Activated CD4-positive, alpha-beta T cell treated with anti-CD3 and anti-CD28 coated beads for 36 hours (primary cell): ENCODE data around the gene RGS3. TPM values are rescaled to one million over a fixed set of nuclear protein-coding genes. Genes with fewer than 3 reads are reported as not detected.

Source experiments
- ATAC-seq: fragments of 200-7000 bp; cut with Tn5 transposase; one replicate; pipeline ENCODE4 v1.10.0; 2021; ENCODE audit warnings: mild to moderate bottlenecking, moderate library complexity
- CTCF ChIA-PET: fragments of 350-600 bp; sonication (Branson Sonifier 250); formaldehyde crosslinking; loops from one replicate; lab custom pipeline; 2021; ENCODE audit warnings: antibody characterized with exemption; lab: Charles Lee
- POLR2A ChIA-PET: fragments of 350-600 bp; sonication (Branson Sonifier 250); formaldehyde crosslinking; loops from one replicate; lab custom pipeline; 2021; ENCODE audit warnings: antibody characterized with exemption, inconsistent platforms; lab: Charles Lee
- DNase-seq: peaks from one replicate; pipeline ENCODE4 v3.0.0-alpha.2; 2020
- H3K27ac Mint-ChIP-seq: one replicate; pipeline ENCODE4 v1.8.0; 2021; ENCODE audit warnings: mixed read lengths
- H3K27me3 Mint-ChIP-seq: one replicate; pipeline ENCODE4 v1.8.0; 2021; ENCODE audit warnings: mixed read lengths
- H3K36me3 Mint-ChIP-seq: one replicate; pipeline ENCODE4 v1.8.0; 2021; ENCODE audit warnings: low read depth, mixed read lengths
- H3K4me1 Mint-ChIP-seq: one replicate; pipeline ENCODE4 v1.8.0; 2021; ENCODE audit warnings: mixed read lengths
- H3K4me3 Mint-ChIP-seq: one replicate; pipeline ENCODE4 v1.8.0; 2021; ENCODE audit warnings: mild to moderate bottlenecking, moderate library complexity, mixed read lengths
- H3K9me3 Mint-ChIP-seq: one replicate; pipeline ENCODE4 v1.8.0; 2021; ENCODE audit warnings: low read depth, mixed read lengths
- intact Hi-C, 2 experiments: fragments of 100-400 bp; cut with DNase I in 1 of 2; cut with micrococcal nuclease in 1 of 2; formaldehyde crosslinking; loops; one replicate each; pipeline versions ENCODE4 v1.14.2 to v1.15.1; 2022 to 2024; cut with DNase I, micrococcal nuclease
- total RNA-seq, 2 experiments: library from RNA; stranded (reverse); gene quantifications; one replicate each; pipeline ENCODE4 v1.2.3, GENCODE V29; 2021

RGS3 gene
- total RNA-seq, 2 experiments from 2014 or later, result 55.9 to 62.2 TPM

DNA sequence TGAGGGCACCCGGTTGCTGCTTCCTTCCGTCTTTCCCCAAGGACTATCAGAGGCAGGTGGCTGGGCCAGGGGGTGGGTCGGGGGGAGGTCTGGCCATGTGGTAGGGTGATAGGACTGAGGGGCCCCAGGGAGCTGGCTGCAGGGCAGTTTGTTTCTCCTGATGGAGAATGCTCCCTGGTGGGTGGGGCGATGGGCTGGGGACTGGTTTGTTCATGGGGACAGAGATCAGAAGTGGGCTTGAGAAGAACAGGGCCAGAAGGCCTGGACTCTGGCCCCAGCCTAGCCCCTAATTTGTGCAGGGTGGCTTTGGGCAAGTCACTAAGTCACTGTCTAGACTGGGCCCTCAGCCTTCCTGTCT lies 117.4 kb downstream of the RGS3 start:
- Mint-ChIP-seq H3K4me3 (peak overlapping the region; percentile 81), H3K36me3 (peaks cover 43% of the 10 kb centered on the region), H3K4me1 (peaks cover 85% of the 10 kb centered on the region), H3K27me3 (no peaks in the 10 kb centered on the region), H3K9me3 (no peaks in the 10 kb centered on the region), H3K27ac (peak overlapping the region; percentile 86)
- intact Hi-C loops, result loop anchor here (1.0 to 5.0 kb wide), 6 partner anchors 24 to 359 kb away; partner anchors contain the start of genes CDC26 (in 2 of the 2), FKBP15 (in 2 of the 2), PRPF4 (in 2 of the 2) and SLC31A1 (in 2 of the 2)
- POLR2A ChIA-PET, result no interaction called here
- ATAC-seq (no peak), DNase-seq (no peak)
- CTCF ChIA-PET, result interaction anchor here (0.9 to 15.9 kb wide), 5 partner anchors 64 to 307 kb away, joined by 3 to 502 read pairs (median 7); no protein-coding TSS in a partner anchor

DNA sequence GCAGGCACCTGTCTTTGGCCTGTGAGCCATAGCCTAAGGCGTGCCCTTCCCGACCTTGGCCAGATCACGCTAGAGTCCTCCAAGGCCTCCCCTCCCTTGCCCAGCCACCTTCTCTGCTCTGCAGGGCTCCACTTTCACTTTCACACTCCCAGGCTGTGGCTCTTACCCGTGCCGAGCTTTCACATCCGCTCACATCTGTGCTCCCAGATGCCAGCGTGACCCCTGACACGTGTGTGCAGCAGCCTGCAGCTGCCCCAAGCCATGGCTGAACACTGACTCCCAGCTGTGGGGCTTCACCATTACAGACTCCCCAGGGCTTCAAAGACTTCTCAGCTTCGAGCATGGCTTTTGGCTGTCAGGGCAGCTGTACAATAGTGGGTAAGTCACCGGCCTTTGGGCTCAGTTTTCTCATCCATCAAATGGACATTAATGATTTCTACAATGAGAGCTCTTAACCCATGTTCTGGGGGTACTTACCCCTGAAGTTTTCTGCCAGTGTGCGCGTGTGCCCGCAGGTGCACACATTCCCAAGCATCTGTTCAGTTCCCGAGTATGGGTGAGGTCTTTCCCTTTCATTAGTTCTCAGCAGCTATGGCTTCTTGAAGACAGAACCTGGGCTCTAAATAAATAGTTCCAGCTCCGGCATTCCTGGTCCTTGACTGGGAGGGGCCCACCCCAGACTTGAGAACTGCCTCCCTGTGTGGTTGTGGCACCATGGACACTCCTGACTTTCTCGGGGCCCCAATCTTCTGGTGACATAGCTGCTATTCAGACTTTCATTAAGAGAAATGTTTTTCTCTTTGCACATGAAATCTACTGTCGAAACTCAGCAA lies 118.6 kb downstream of the RGS3 start:
- peaks cover 51% of the 10 kb centered on the region for H3K36me3 Mint-ChIP-seq
- H3K27me3 Mint-ChIP-seq, result no peaks in the 10 kb centered on the region
- H3K4me3 Mint-ChIP-seq, result peak overlapping the region; percentile 81
- peaks cover 94% of the 10 kb centered on the region for H3K4me1 Mint-ChIP-seq
- intact Hi-C loops, result loop anchor here (1.0 to 5.0 kb wide), 7 partner anchors 25 to 360 kb away; partner anchors contain the start of genes C9orf43 (in 2 of the 2), CDC26 (in 2 of the 2), FKBP15 (in 2 of the 2) and POLE3 (in 2 of the 2)
- no peaks in the 10 kb centered on the region for H3K9me3 Mint-ChIP-seq
- ChIA-PET CTCF (interaction anchor here (0.6 to 15.9 kb wide), 20 partner anchors 10 to 307 kb away, joined by 3 to 502 read pairs (median 4); partner anchors contain the start of genes CDC26 and PRPF4), POLR2A (interaction anchor here (0.6 to 1.1 kb wide), 5 partner anchors 65 to 172 kb away, joined by 3 to 5 read pairs (median 3); partner anchors contain the start of genes C9orf43 and POLE3)
- DNase-seq (peak; percentile 93), ATAC-seq (peak; percentile 77)
- H3K27ac Mint-ChIP-seq, result peak overlapping the region; percentile 86

GRCh38 chr9:113582698-113583200 lies 119.2 kb downstream of the RGS3 start:
- CTCF ChIA-PET, result interaction anchor here (0.6 to 15.9 kb wide), 18 partner anchors 10 to 308 kb away, joined by 3 to 502 read pairs (median 5); partner anchors contain the start of genes CDC26 and PRPF4
- Mint-ChIP-seq H3K4me3 (peak overlapping the region; percentile 81), H3K36me3 (peaks cover 54% of the 10 kb centered on the region)

GRCh38 chr9:113583511-113584427 lies 120.2 kb downstream of the RGS3 start:
- ATAC-seq (no peak), DNase-seq (no peak)
- H3K4me3 Mint-ChIP-seq, result peak overlapping the region; percentile 12
- ChIA-PET CTCF (interaction anchor here (1.0 to 15.9 kb wide), 7 partner anchors 9 to 138 kb away, joined by 4 to 502 read pairs (median 7); no protein-coding TSS in a partner anchor), POLR2A (interaction anchor here (1.1 kb wide), 1 partner anchor 66 kb away, joined by 3 read pairs; no protein-coding TSS in a partner anchor)
- peak overlapping the region; percentile 86 for H3K27ac Mint-ChIP-seq
- H3K27me3 Mint-ChIP-seq, result no peaks in the 10 kb centered on the region
- intact Hi-C loops, result loop anchor here (2.0 to 5.0 kb wide), 3 partner anchors 137 to 361 kb away; partner anchors contain the start of genes FKBP15 (in 2 of the 2), SLC31A1 (in 2 of the 2), CDC26 (in 1 of the 2) and PRPF4 (in 1 of the 2)
- no peaks in the 10 kb centered on the region for H3K9me3 Mint-ChIP-seq
- H3K36me3 Mint-ChIP-seq, result peaks cover 54% of the 10 kb centered on the region
- peaks cover 81% of the 10 kb centered on the region for H3K4me1 Mint-ChIP-seq

More at GRCh38 chr9:113582698-113583200, 119.2 kb downstream of the RGS3 start:
- ATAC-seq (no peak), DNase-seq (no peak)
- intact Hi-C loops, result loop anchor here (1.0 to 5.0 kb wide), 5 partner anchors 41 to 360 kb away; partner anchors contain the start of genes FKBP15 (in 2 of the 2), SLC31A1 (in 2 of the 2), C9orf43 (in 1 of the 2) and CDC26 (in 1 of the 2)
- no peaks in the 10 kb centered on the region for H3K9me3 Mint-ChIP-seq
- peak overlapping the region; percentile 86 for H3K27ac Mint-ChIP-seq
- POLR2A ChIA-PET, result interaction anchor here (0.7 to 1.1 kb wide), 3 partner anchors 65 to 173 kb away, joined by 3 read pairs; partner anchors contain the start of genes C9orf43 and POLE3
- peaks cover 88% of the 10 kb centered on the region for H3K4me1 Mint-ChIP-seq
- no peaks in the 10 kb centered on the region for H3K27me3 Mint-ChIP-seq

- no peaks in the 10 kb centered on the region for H3K27me3 Mint-ChIP-seq
- POLR2A ChIA-PET, result no interaction called here
These were observed 121.0 kb downstream of the RGS3 start for GRCh38 chr9:113584428-113585084.

GRCh38 chr9:113585085-113585442 lies 121.5 kb downstream of the RGS3 start:
- peaks cover 54% of the 10 kb centered on the region for H3K36me3 Mint-ChIP-seq

More at GRCh38 chr9:113584428-113585084, 121.0 kb downstream of the RGS3 start:
- no peak overlapping the region for H3K27ac Mint-ChIP-seq
- DNase-seq (no peak), ATAC-seq (no peak)
- H3K36me3 Mint-ChIP-seq, result peaks cover 54% of the 10 kb centered on the region
- intact Hi-C loops, result loop anchor here (5.0 kb wide), 2 partner anchors 307 to 362 kb away; partner anchors contain the start of genes FKBP15 (in 2 of the 2), SLC31A1 (in 2 of the 2), CDC26 (in 1 of the 2) and PRPF4 (in 1 of the 2)
- peaks cover 76% of the 10 kb centered on the region for H3K4me1 Mint-ChIP-seq
- H3K9me3 Mint-ChIP-seq, result no peaks in the 10 kb centered on the region
- CTCF ChIA-PET, result interaction anchor here (1.0 to 15.9 kb wide), 4 partner anchors 18 to 183 kb away, joined by 4 to 502 read pairs (median 4); partner anchors contain the start of gene ALAD
- H3K4me3 Mint-ChIP-seq, result no peak overlapping the region

GRCh38 chr9:113585555-113585954 lies 122.0 kb downstream of the RGS3 start:
- Mint-ChIP-seq H3K27ac (peak overlapping the region; percentile 71), H3K4me3 (no peak overlapping the region), H3K9me3 (no peaks in the 10 kb centered on the region), H3K4me1 (peaks cover 71% of the 10 kb centered on the region), H3K27me3 (no peaks in the 10 kb centered on the region), H3K36me3 (peaks cover 57% of the 10 kb centered on the region)
- CTCF ChIA-PET, result interaction anchor here (0.7 to 15.9 kb wide), 5 partner anchors 17 to 185 kb away, joined by 3 to 502 read pairs (median 4); partner anchors contain the start of gene ALAD
- POLR2A ChIA-PET, result no interaction called here
- intact Hi-C loops, result no loop called here
- ATAC-seq (no peak), DNase-seq (no peak)

More at GRCh38 chr9:113585085-113585442, 121.5 kb downstream of the RGS3 start:
- intact Hi-C loops, result no loop called here
- H3K4me1 Mint-ChIP-seq, result peaks cover 76% of the 10 kb centered on the region
- H3K4me3 Mint-ChIP-seq, result no peak overlapping the region
- POLR2A ChIA-PET, result no interaction called here
- H3K9me3 Mint-ChIP-seq, result no peaks in the 10 kb centered on the region
- CTCF ChIA-PET, result interaction anchor here (0.7 to 15.9 kb wide), 5 partner anchors 17 to 185 kb away, joined by 4 to 502 read pairs (median 4); partner anchors contain the start of gene ALAD
- DNase-seq (no peak), ATAC-seq (no peak)
- no peaks in the 10 kb centered on the region for H3K27me3 Mint-ChIP-seq
- no peak overlapping the region for H3K27ac Mint-ChIP-seq

- no peaks in the 10 kb centered on the region for H3K9me3 Mint-ChIP-seq
- CTCF ChIA-PET, result interaction anchor here (3.4 to 15.9 kb wide), 3 partner anchors 9 to 141 kb away, joined by 12 to 502 read pairs (median 33); no protein-coding TSS in a partner anchor
- H3K27ac Mint-ChIP-seq, result no peak overlapping the region
- H3K4me3 Mint-ChIP-seq, result no peak overlapping the region
- H3K36me3 Mint-ChIP-seq, result peaks cover 51% of the 10 kb centered on the region
- peaks cover 64% of the 10 kb centered on the region for H3K4me1 Mint-ChIP-seq
- DNase-seq (peak; percentile 25), ATAC-seq (no peak)
- no peaks in the 10 kb centered on the region for H3K27me3 Mint-ChIP-seq
- intact Hi-C loops, result no loop called here
- POLR2A ChIA-PET, result interaction anchor here (0.6 kb wide), 1 partner anchor 330 kb away, joined by 3 read pairs; no protein-coding TSS in a partner anchor
These were observed 124.0 kb downstream of the RGS3 start for GRCh38 chr9:113587471-113588031.

DNA sequence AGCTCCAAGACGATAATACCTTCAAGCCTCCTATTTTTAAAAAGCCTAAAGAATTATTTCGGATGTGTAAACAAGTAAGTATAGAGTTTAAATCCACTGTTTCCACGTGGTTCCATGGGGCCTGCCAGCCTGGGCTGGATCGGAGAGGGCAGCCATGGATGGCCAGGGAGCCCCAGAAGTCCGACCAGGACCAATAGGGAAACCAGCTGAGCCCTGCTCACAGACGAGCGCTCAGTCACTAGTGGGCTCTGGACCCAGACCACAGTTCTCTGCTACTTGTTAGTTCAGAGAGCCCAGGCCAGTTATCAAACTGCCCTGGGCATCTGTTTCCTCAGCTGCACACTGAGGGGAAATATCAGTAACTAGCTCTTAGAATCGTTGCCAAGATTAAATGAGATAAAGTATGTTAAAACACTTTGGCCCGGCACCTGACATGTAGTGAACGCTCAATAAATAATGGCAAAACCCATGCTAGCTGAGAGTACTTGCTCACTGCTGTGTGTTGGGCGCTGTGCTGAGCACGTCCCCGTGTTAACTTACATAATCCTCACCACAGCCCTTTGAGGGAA lies 124.8 kb downstream of the RGS3 start:
- no peak overlapping the region for H3K27ac Mint-ChIP-seq
- H3K36me3 Mint-ChIP-seq, result peaks cover 50% of the 10 kb centered on the region

More for the DNA sequence above, 124.8 kb downstream of the RGS3 start:
- Mint-ChIP-seq H3K4me1 (peaks cover 63% of the 10 kb centered on the region), H3K27me3 (no peaks in the 10 kb centered on the region), H3K9me3 (no peaks in the 10 kb centered on the region), H3K4me3 (no peak overlapping the region)
- intact Hi-C loops, result no loop called here
- ATAC-seq, result no peak
- CTCF ChIA-PET, result interaction anchor here (0.6 to 15.9 kb wide), 6 partner anchors 10 to 185 kb away, joined by 3 to 502 read pairs (median 9); no protein-coding TSS in a partner anchor
- no peak for DNase-seq
- POLR2A ChIA-PET, result interaction anchor here (0.6 kb wide), 1 partner anchor 331 kb away, joined by 3 read pairs; no protein-coding TSS in a partner anchor
